Measurements from ENCODE around the gene SERINC1. TPM values are rescaled to one million over a fixed set of nuclear protein-coding genes. Genes with fewer than 3 reads are reported as not detected.

SERINC1 gene
- total and polyA plus RNA-seq, 12 donors: 44.8 to 206 (median 169) TPM

GRCh38 chr6:122404444-122404843 is 67.2 kb downstream of the SERINC1 start:
- TF ChIP-seq CTCF (IDR thresholded peaks at IDR 0.05): no peak
- H3K27ac ChIP-seq: peak overlapping the region in 2 of 10 donors; percentile 18 to 51
- H3K4me3 ChIP-seq: no peak overlapping the region
- 55 to 57% methylated on average over 2 of the region's 2 CpGs for WGBS, 2 donors
- peaks cover 0 to 61% (median 26%) of the 10 kb centered on the region in 9 donors for H3K4me1 ChIP-seq
- ATAC-seq (no peak), DNase-seq (no peak)
- intact Hi-C loops (cut with DNase I): loop anchor here in 4 of 10 donors (5.0 kb wide), 1 partner anchor 68 kb away; the partner anchor contains the start of gene SERINC1 (in 4 of the 4)
- no peaks in the 10 kb centered on the region for H3K36me3 ChIP-seq
- no peaks in the 10 kb centered on the region for H3K27me3 ChIP-seq
- no peaks in the 10 kb centered on the region for H3K9me3 ChIP-seq

DNA sequence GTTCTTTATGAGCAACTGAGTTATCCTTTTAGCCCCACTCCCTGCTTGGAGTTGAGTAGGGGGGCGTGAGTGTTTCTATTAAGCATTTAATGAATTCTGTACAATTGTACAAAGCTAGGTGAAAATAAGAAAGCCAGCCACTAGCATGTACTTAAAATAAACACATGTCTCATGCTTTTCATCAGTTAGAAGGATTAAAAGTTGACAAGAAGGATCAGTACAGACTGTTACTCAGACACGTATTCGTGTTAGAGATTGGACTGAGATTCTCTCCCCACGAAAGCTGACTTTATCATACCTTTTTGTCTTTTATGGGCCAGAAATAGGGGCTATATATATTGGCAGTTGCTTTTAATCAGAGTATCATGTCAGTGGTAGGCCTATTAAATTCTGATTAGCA is 70.5 kb downstream of the SERINC1 start:
- Histone ChIP-seq H3K27me3 (no peaks in the 10 kb centered on the region), H3K36me3 (no peaks in the 10 kb centered on the region), H3K9me3 (no peaks in the 10 kb centered on the region), H3K27ac (peak overlapping the region in 3 of 10 donors; percentile 87 to 91 (median 89)), H3K4me1 (peaks cover 0 to 55% (median 28%) of the 10 kb centered on the region in 9 donors), H3K4me3 (peak overlapping the region in 8 of 10 donors; percentile 85 to 99 (median 95))
- WGBS, 2 donors: 44 to 75% methylated on average over 4 of the region's 4 CpGs
- ATAC-seq: no peak
- intact Hi-C loops (cut with DNase I): loop anchor here in 4 of 10 donors (5.0 kb wide), 1 partner anchor 71 kb away; the partner anchor contains the start of gene SERINC1 (in 4 of the 4)
- DNase-seq: no peak
- TF ChIP-seq CTCF (IDR thresholded peaks at IDR 0.05): no peak

- WGBS, 2 donors: 35 to 40% methylated on average over 4 of the region's 4 CpGs
- Histone ChIP-seq H3K4me1 (peaks cover 0 to 54% (median 28%) of the 10 kb centered on the region in 9 donors), H3K27me3 (no peaks in the 10 kb centered on the region), H3K27ac (peak overlapping the region in 8 of 10 donors; percentile 86 to 92 (median 88)), H3K36me3 (no peaks in the 10 kb centered on the region), H3K9me3 (no peaks in the 10 kb centered on the region), H3K4me3 (peak overlapping the region; percentile 76 to 99 (median 95))
- TF ChIP-seq CTCF (IDR thresholded peaks at IDR 0.05): no peak
- ATAC-seq (no peak), DNase-seq (no peak)
- intact Hi-C loops (cut with DNase I): loop anchor here in 4 of 10 donors (5.0 kb wide), 1 partner anchor 72 kb away; the partner anchor contains the start of gene SERINC1 (in 4 of the 4)
Measured at GRCh38 chr6:122400462-122401089, 71.0 kb downstream of the SERINC1 start.

DNA sequence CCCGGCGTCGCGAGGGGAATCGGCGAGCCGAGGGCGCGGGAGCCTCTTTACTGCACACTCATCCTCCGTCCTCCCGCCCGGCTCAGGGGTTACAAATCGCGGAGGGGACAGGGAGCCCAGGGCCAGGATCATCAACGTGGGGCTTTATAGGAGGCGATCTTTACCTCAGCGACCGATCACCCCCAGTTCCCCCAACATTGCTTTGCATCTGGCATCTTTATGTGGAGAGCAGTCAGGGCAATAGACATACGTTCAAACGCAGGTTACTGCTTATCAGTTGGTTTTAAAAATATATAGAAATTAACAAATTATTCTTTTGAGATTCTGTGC is 71.5 kb downstream of the SERINC1 start:
- Histone ChIP-seq H3K4me3 (peak overlapping the region; percentile 76 to 99 (median 95)), H3K9me3 (no peaks in the 10 kb centered on the region), H3K4me1 (peaks cover 0 to 51% (median 28%) of the 10 kb centered on the region in 9 donors), H3K27ac (peak overlapping the region; percentile 32 to 92 (median 88)), H3K27me3 (no peaks in the 10 kb centered on the region), H3K36me3 (no peaks in the 10 kb centered on the region)
- DNase-seq (peak in 1 of 2 donors; percentile 24), ATAC-seq (peak in 1 of 8 donors; percentile 1)
- WGBS, 2 donors: 0% methylated on average over 19 to 20 of the region's 20 CpGs
- intact Hi-C loops (cut with DNase I): loop anchor here in 4 of 10 donors (5.0 kb wide), 1 partner anchor 72 kb away; the partner anchor contains the start of gene SERINC1 (in 4 of the 4)
- no peak for TF ChIP-seq CTCF (IDR thresholded peaks at IDR 0.05)
